GM18526 (cell line): ENCODE measurements around the gene CCDC39.

Experiments used
- POLR2A ChIP-seq: IDR thresholded peaks from 3 replicates; pipeline ENCODE4 v1.6.1; 2011; ENCODE audit not compliant: insufficient read length; ENCODE audit errors: extremely low read depth

Gene CCDC39

DNA sequence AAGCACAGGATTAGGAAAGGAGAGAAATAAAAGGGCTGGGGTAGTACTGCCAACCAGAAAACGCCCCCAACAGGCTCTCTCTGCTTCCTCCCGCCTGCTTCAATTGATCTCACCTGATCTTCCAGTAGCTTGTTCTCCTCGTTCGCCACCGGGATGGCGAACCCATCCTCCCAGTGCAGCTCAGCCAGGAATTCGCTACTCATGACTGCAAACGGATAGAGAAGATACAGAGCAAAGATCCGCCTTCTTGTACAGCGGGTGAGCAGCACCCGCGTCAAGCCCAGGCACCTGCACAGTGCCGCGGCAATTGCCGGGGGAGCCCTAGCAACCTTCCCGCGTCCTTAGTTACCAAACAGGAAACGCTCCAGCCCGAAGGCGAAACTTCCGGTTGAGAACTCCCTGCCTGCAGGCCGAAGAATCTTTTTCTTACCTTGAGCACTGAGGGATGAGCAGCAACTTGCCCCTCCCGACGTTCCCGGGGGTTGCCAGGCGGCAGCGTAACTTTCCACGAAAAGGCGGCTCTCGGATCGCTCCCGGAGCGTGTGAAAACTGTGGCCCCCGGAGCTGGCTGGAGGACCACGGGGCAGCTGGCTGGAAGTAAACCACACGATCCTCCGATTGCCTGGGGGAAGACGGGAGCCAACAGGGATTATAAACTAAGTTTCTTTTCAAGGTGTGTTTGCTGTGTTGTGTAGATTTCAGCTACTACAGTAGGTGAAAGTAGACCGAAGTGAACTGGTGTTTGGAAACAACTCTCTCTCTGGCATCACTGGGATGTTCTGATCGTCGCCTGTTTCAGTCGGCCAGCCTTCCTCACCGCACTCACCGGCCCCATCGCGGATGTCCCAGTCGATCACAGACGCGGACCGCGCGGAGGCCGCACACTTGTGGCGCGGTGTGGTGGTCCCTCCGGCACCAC is at the start of gene CCDC39:
TSS of gene CCDC39 (minus strand) at position 312 of the 919 bp plus-strand sequence. CDS start at position 203, 109 bp downstream.
- no peak for TF ChIP-seq POLR2A

DNA sequence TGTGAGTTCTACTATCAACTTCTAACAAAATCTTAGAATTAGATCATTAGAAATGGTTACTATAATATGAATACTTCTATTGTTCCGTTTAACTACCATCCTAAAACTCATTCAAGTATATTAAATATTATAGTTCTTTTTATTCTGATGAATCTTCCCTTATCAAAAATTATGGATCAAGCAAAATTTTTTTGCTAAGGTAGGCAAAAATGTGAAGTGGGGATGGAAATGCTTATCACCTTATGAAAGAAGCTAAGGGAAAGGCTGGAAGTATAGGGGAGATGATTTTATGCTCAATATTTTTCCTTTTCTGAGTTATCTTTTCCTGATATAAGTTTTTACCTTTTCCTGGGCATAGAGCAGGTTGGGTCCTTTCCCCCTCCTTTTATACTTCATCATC is 40.7 kb upstream of the CCDC39 start:
- no peak for TF ChIP-seq POLR2A

DNA sequence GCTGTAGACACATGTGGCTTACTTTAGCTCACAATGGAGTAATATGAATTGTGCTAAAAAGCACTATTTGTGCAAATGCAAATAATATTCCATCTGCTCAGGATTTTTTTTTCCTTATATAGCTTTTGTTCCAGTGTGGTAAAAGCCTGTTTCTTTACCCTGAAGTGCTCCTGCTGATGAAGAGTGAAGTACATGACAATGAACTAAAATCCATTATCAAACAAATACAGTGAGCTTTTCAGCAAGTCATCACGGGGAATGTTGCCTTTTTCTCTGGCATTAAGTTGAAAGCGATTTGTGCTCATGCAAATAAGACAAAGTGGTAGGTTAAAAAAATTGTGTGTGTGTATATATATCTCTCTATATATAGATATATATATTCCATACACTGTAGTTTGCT is 28.6 kb upstream of the CCDC39 start:
- TF ChIP-seq POLR2A = no peak

GRCh38 chr3:180705619-180706018 is 26.3 kb upstream of the CCDC39 start:
- no peak for TF ChIP-seq POLR2A

DNA sequence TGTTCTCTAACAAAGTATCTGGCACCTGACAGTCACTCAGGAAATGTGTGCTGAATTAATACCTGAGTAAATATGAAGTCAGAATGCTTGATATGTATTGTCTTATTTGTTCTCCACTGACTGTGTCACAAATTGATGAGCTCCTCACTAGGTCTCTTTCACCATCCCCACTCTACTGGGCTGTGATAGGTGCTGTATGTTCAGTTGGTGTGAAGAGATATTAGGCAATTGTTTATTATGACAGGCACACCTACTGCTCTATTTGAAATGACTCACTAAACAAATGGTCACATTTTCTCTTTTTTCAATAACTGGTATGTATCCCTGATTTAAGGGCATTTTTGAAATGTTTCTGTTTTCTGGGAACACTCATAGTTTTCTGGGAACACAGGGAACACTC is 25.2 kb upstream of the CCDC39 start:
- TF ChIP-seq POLR2A = no peak

- TF ChIP-seq POLR2A = no peak
Observed at GRCh38 chr3:180700941-180701340, 21.7 kb upstream of the CCDC39 start.

DNA sequence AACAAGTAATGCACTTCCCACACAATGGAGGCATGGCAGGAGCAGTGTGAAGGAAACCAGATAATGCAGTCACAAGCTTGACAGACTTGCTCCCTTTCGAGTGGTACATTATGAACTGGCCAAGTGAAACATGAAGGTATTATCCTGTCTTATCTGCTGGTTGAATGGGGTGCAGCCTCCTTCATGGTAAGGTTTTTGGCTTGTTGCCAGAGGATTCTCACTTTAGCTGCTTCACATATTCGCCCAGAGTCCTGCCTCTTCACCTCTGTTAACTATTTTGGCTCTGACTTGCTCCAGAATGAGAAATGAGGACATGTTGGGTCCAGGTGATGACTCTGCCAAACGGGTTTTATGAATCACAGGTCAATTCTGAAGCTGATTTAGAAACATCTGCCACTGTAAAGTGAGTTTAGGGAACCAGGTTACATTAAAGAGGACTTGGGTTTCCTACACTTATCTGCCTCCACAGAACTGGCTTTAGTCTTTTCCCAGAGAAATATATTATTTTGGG is 19.5 kb upstream of the CCDC39 start:
- no peak for TF ChIP-seq POLR2A

DNA sequence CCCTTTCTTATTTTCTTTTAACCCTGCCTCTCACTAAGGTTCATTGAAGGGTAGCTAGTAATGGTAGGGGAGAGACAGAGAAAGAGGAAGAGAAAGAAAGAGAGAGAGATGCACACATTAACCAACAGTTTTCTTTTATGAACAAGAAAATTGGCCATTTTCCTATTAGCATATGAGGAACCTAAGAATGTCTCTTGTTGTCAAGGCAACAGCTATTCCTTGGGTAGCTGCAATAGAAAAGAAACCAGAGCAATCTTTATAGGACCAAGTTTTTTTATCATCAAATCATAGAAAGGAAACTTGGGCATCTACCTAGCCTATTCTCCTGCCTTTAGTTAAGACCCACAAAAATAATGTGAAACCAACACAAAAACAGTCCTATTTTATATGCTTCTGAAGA is 15.0 kb upstream of the CCDC39 start:
- TF ChIP-seq POLR2A = no peak

GRCh38 chr3:180693656-180694055 is 14.4 kb upstream of the CCDC39 start:
- TF ChIP-seq POLR2A = no peak

DNA sequence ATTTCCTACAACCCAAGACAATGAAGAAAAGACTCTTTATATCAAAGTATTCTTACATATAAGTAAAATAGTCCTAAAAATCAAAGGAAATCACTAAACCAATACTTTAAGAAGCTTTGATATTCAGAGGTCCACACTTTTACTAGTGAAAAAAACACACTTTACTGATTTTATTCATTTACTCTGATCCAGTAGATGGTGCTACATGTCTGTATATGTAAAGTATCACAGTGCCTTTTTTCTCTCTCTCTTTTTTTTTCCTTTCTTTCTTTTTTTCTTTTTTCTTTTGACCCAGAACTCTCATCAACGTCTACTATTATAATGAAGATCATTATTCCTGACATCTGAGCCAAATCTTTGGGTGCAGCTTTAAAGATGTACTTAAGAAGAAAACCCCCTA is 10.8 kb upstream of the CCDC39 start:
- no peak for TF ChIP-seq POLR2A

DNA sequence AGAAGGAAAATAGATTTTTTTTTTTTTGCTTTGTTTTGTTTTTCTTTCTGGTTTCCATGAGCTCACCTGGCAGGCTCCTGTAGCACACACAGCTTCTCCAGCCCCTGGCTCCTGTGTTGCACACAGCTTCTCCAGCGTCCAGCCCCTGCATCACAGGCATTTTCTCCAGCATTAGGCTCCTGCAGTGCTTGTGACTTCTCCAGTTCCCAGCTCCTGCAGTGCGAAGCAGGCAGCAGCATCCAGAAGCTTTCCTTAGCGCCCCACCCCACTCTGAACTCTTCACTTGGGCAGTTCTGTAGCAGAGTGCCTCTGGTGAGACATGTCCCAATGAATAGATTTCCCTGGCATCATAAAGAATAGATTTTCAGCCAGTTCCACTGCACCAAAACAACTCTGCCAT is 5.5 kb upstream of the CCDC39 start:
- no peak for TF ChIP-seq POLR2A

GRCh38 chr3:180683816-180684215 is 4.5 kb upstream of the CCDC39 start:
- no peak for TF ChIP-seq POLR2A

GRCh38 chr3:180680097-180680430 is 775 bp upstream of the CCDC39 start:
- no peak for TF ChIP-seq POLR2A

DNA sequence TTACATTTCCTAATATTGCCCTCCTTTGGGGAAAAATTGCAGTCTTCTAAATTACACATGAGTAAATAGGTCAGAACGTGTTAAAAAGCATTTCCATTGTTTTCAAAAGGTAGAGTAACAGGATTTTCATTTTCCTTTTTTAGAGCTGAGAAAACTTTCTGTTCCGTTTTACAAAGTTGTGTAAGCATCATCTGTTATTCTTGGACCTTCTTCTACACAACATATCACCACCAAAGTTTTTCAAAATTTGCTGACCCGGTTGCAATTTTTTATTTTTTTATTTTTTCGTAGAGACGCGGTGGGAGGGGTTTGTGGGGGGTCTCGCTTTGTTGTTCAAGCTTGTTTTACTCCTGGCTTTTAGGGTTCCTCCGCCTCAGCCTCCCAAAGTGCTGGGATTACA is 1.1 kb downstream of the CCDC39 start:
- no peak for TF ChIP-seq POLR2A

- no peak for TF ChIP-seq POLR2A
Observed at GRCh38 chr3:180661444-180661843, 17.8 kb downstream of the CCDC39 start.

DNA sequence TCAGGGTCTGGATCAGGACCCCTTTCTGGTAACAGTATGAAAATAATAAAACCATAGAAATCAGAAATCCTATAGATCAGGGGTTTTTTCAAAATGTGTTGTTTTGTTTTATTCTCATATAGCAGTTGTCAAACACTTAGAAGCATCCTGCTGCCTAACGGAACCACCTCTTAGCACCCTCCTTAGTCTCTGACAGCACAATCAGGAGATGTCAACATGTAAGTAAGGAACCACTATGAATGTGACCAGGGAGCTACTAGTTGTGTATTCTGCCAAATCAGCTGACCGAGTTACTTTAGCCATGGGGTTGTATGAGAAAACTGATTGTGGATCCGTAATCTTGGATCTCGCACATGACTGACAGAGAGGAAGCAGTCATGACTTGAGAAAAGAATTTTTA is 22.2 kb downstream of the CCDC39 start:
- TF ChIP-seq POLR2A = no peak

- TF ChIP-seq POLR2A = no peak
Observed at GRCh38 chr3:180656406-180656805, 22.9 kb downstream of the CCDC39 start.
